ENCODE results near the gene MUC21.

Gene MUC21

DNA sequence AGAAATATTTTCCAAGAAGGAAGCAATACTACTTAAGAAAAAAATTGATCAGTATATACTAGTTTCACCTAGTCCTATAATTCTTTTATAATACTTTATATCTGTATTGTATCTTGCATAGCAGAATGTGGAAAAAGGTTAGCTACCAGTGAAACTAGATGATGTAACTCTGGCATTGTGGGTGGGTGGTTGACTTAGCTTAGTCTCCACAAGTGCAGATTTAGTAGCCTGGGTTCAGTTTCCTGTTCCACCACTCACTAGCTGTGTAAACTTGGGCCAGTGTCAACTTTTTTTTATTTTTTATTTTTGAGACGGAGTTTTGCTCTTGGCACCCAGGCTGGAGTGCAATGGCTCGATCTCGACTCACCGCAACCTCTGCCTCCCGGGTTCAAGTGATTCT is 2.0 kb downstream of the MUC21 start:
- H3K4me3 Mint-ChIP-seq = no peak overlapping the region
- no peak overlapping the region for H3K27ac Mint-ChIP-seq
- peaks cover 10% of the 10 kb centered on the region for H3K27me3 Mint-ChIP-seq (ENCODE audit: low read depth, poor library complexity)
- peaks cover 30% of the 10 kb centered on the region for H3K4me1 Mint-ChIP-seq
- no peak for DNase-seq
- TF ChIP-seq, protein P1, sequence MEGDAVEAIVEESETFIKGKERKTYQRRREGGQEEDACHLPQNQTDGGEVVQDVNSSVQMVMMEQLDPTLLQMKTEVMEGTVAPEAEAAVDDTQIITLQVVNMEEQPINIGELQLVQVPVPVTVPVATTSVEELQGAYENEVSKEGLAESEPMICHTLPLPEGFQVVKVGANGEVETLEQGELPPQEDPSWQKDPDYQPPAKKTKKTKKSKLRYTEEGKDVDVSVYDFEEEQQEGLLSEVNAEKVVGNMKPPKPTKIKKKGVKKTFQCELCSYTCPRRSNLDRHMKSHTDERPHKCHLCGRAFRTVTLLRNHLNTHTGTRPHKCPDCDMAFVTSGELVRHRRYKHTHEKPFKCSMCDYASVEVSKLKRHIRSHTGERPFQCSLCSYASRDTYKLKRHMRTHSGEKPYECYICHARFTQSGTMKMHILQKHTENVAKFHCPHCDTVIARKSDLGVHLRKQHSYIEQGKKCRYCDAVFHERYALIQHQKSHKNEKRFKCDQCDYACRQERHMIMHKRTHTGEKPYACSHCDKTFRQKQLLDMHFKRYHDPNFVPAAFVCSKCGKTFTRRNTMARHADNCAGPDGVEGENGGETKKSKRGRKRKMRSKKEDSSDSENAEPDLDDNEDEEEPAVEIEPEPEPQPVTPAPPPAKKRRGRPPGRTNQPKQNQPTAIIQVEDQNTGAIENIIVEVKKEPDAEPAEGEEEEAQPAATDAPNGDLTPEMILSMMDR (IDR thresholded peaks at IDR 0.05) = no peak
- no peaks in the 10 kb centered on the region for H3K36me3 Mint-ChIP-seq (ENCODE audit: low read depth)
- no peaks in the 10 kb centered on the region for H3K9me3 Mint-ChIP-seq

GRCh38 chr6:30987304-30987703 is 3.8 kb downstream of the MUC21 start:
- H3K4me1 Mint-ChIP-seq = peaks cover 17% of the 10 kb centered on the region
- H3K4me3 Mint-ChIP-seq = no peak overlapping the region
- H3K36me3 Mint-ChIP-seq (ENCODE audit: low read depth) = no peaks in the 10 kb centered on the region
- TF ChIP-seq, protein P1 (IDR thresholded peaks at IDR 0.05) = no peak
- peaks cover 15% of the 10 kb centered on the region for H3K27me3 Mint-ChIP-seq (ENCODE audit: low read depth, poor library complexity)
- no peak overlapping the region for H3K27ac Mint-ChIP-seq
- DNase-seq = no peak
- H3K9me3 Mint-ChIP-seq = peaks cover 7% of the 10 kb centered on the region

DNA sequence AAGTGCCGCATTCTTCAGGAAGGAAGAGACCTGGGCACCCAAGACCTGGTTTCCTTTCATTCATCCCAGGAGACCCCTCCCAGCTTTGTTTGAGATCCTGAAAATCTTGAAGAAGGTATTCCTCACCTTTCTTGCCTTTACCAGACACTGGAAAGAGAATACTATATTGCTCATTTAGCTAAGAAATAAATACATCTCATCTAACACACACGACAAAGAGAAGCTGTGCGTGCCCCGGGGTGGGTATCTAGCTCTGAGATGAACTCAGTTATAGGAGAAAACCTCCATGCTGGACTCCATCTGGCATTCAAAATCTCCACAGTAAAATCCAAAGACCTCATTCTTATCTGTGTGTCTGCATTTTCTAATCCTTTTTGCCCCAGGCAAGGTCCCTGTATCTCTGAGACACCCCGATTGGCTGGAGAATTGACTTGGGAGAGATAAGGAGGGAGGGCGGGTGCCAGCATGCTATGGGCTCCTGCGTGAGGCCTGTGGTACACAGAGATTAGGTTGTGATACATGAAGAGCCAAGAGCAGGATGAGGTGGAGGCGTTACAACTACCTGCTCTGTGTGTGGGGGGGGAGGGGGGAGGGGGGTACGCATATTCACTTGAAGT is 4.8 kb downstream of the MUC21 start:
- TF ChIP-seq, protein P1 (IDR thresholded peaks at IDR 0.05) = no peak
- peaks cover 7% of the 10 kb centered on the region for H3K9me3 Mint-ChIP-seq
- H3K36me3 Mint-ChIP-seq (ENCODE audit: low read depth) = no peaks in the 10 kb centered on the region
- no peak for DNase-seq
- no peak overlapping the region for H3K4me3 Mint-ChIP-seq
- no peak overlapping the region for H3K27ac Mint-ChIP-seq
- peaks cover 7% of the 10 kb centered on the region for H3K4me1 Mint-ChIP-seq
- peaks cover 15% of the 10 kb centered on the region for H3K27me3 Mint-ChIP-seq (ENCODE audit: low read depth, poor library complexity)

- Mint-ChIP-seq H3K27me3 (ENCODE audit: low read depth, poor library complexity) (peaks cover 15% of the 10 kb centered on the region), H3K36me3 (ENCODE audit: low read depth) (peaks cover 5% of the 10 kb centered on the region), H3K4me1 (no peaks in the 10 kb centered on the region), H3K4me3 (no peak overlapping the region), H3K9me3 (peaks cover 17% of the 10 kb centered on the region), H3K27ac (no peak overlapping the region)
- TF ChIP-seq, protein P1 (IDR thresholded peaks at IDR 0.05) = no peak
- DNase-seq = no peak
These were observed 7.0 kb downstream of the MUC21 start for GRCh38 chr6:30990422-30991086.

- Mint-ChIP-seq H3K27me3 (ENCODE audit: low read depth, poor library complexity) (peaks cover 18% of the 10 kb centered on the region), H3K9me3 (peaks cover 17% of the 10 kb centered on the region), H3K27ac (no peak overlapping the region), H3K4me1 (no peaks in the 10 kb centered on the region), H3K36me3 (ENCODE audit: low read depth) (peaks cover 5% of the 10 kb centered on the region), H3K4me3 (no peak overlapping the region)
- no peak for DNase-seq
- TF ChIP-seq, protein P1 (IDR thresholded peaks at IDR 0.05) = no peak
These were observed 8.4 kb downstream of the MUC21 start for GRCh38 chr6:30991891-30992290.

- H3K27ac Mint-ChIP-seq = no peak overlapping the region
- H3K27me3 Mint-ChIP-seq (ENCODE audit: low read depth, poor library complexity) = peaks cover 7% of the 10 kb centered on the region
- DNase-seq = no peak
- TF ChIP-seq, protein P1 (IDR thresholded peaks at IDR 0.05) = no peak
- peaks cover 4% of the 10 kb centered on the region for H3K4me1 Mint-ChIP-seq
- H3K4me3 Mint-ChIP-seq = no peak overlapping the region
- H3K36me3 Mint-ChIP-seq (ENCODE audit: low read depth) = peaks cover 9% of the 10 kb centered on the region
- peaks cover 19% of the 10 kb centered on the region for H3K9me3 Mint-ChIP-seq
These were observed 13.8 kb downstream of the MUC21 start for GRCh38 chr6:30997301-30997700.

Measured in nephron progenitor cell (in vitro differentiated cells).